Articular chondrocyte of knee joint (primary cell): ENCODE results near the gene PNMA5. TPM values are rescaled to one million over a fixed set of nuclear protein-coding genes. Genes with fewer than 3 reads are reported as not detected.

ENCODE experiments used
- total RNA-seq: library from RNA; depleted of rRNA; stranded (reverse); fragments of >200 nt; gene quantifications from 2 replicates; pipeline ENCODE4 v1.2.3, GENCODE V29; 2012

The PNMA5 gene
- total RNA-seq: not detected in 2 replicates

GRCh38 chrX:152993933-152994332, at the start of gene PNMA5:
TSS of gene PNMA5 (minus strand) at chrX:152994116. CDS start at chrX:152991598, 2,518 bp downstream.

Other genes with a start within 250 kb of the PNMA5 start
- gene MAGEA2, start 240.3 kb downstream of the PNMA5 start, total RNA-seq: not detected in 2 replicates
- not detected in 2 replicates for gene CSAG3, start 234.9 kb downstream of the PNMA5 start, total RNA-seq
- gene MAGEA6, start 224.4 kb downstream of the PNMA5 start, total RNA-seq: not detected in 2 replicates
- 50.3 and 67.7 TPM in 2 replicates for gene CETN2, start 163.4 kb downstream of the PNMA5 start, total RNA-seq
- gene NSDHL, start 163.1 kb downstream of the PNMA5 start, total RNA-seq: 15.0 and 15.8 TPM in 2 replicates
- 3.4 and 5.0 TPM in 2 replicates for gene ZNF185, start 96.0 kb downstream of the PNMA5 start, total RNA-seq
- gene PNMA3, start 62.4 kb upstream of the PNMA5 start, total RNA-seq: 0.11 TPM in 1 of 2 replicates, not detected in the other
- 0.54 and 0.65 TPM in 2 replicates for gene PNMA6A, start 78.3 kb upstream of the PNMA5 start, total RNA-seq
- gene MAGEA1, start 185.2 kb upstream of the PNMA5 start, total RNA-seq: not detected in 2 replicates